UCSD-AML1 (cell line): Measurements from ENCODE around the gene MICU1.
"Not testable (repeated sequence)": the region's sequence is repeated elsewhere in the genome, so short reads cannot be mapped to it uniquely, and the experiment has no call there.

ENCODE experiments used
- DNase-seq: peaks from one replicate; lab custom pipeline; 2025; ENCODE audit not compliant: unreplicated experiment; lab: John Stamatoyannopoulos, UW

Gene MICU1

GRCh38 chr10:72353965-72354355 lies 271.9 kb downstream of the MICU1 start:
- DNase-seq, result peak; percentile 58

- DNase-seq, result no peak
These were observed 272.6 kb downstream of the MICU1 start for GRCh38 chr10:72353028-72353964.

DNA sequence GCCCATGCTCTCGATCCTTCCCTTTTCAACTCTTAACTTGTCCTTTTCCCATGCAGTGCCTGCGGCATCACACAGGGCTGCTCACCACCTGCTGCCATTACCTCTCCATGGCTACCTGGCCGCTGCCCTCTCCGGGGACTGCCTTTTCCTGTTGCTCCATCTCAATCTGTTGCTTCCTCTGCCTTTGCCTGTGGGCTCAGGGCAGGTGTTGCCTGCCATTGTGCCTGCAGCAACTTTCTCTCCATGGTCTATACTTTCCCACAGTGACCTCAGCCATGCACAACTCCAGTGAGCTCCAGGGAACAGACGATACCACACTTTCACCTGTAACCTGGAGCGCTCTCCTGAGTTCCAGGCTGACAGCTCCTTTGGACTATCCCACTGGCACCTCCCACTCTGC lies 274.4 kb downstream of the MICU1 start:
- no peak for DNase-seq

GRCh38 chr10:72349438-72349837 lies 276.4 kb downstream of the MICU1 start:
- no peak for DNase-seq

- DNase-seq, result no peak
These were observed 277.6 kb downstream of the MICU1 start for GRCh38 chr10:72348282-72348681.

DNA sequence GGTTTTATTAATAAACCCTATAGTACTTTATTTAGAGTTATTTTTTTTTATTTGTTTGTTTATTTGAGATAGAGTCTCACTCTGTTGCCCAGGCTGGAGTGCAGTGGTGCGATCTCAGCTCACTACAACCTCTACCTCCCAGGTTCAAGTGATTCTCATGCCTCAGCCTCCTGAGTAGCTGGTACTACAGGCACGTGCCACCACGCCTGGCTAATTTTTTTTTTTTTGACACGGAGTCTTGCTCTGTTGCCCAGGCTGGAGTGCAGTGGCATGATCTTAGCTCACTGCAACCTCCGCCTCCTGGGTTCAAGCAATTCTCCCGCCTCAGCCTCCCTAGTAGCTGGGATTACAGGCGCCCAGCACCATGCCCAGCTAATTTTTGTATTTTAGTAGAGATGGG lies 279.8 kb downstream of the MICU1 start:
- DNase-seq, result not testable (repeated sequence)

- DNase-seq, result peak; percentile 49
These were observed 280.9 kb downstream of the MICU1 start for GRCh38 chr10:72344932-72345331.

GRCh38 chr10:72342911-72343310 lies 283.0 kb downstream of the MICU1 start:
- DNase-seq, result no peak

DNA sequence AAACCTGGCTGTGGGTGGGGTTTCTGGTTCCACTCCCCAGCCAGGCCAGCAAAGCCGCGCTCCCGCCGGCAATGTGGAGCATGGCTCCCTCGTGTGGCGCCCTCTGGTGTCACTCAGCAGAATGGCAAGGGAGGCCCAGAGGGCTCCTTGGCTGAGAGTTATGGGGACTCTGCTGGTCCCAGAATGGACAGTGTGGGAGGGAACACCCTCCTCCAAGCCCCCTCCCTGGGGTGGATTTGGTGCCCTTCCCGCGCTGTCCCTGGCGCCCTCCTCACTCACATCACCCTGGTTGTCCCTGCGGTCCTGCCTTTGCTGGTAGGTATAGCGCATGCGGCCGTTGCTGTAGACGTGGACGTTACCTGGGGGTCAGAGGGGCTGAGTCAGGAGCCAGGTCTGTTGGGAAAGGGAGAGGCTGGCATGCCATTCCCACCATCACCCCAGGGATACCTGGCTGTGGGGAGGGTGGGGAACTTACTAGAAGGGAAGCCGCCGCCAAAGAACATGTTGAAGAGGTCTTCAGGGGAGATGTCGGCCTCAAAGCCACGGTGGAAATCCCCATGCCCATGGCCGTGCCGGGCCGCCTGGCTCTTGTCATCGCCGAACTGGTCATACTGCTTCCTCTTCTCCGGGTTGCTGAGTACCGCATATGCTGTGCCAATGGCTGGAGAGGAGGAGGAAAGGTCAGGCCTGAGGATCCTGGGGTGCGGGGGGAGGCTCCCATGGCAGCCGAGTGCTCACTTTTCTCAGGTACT lies 285.2 kb downstream of the MICU1 start:
- peak; percentile 49 for DNase-seq

- no peak for DNase-seq
These were observed 287.7 kb downstream of the MICU1 start for GRCh38 chr10:72338180-72338579.

DNA sequence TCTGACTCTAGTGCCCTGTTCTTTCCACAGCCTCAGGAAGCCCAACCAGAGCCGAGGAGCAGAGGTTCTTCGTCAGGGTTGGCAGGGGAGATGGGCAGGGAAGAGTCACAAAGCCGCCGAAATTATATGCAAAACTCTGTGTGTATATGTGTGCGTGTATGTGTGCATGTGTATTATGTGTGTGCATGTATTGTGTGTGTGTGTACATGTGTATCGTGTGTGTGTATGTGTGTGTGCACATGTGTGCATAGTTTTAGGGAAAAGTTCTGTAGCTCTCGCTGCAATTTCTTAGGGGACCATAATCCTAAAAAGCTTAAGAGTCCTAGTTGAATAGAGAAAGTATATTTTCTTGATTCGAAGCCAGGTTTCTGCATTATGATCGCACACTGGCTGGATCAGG lies 288.2 kb downstream of the MICU1 start:
- no peak for DNase-seq

GRCh38 chr10:72337039-72337629 lies 288.7 kb downstream of the MICU1 start:
- peak; percentile 67 for DNase-seq

DNA sequence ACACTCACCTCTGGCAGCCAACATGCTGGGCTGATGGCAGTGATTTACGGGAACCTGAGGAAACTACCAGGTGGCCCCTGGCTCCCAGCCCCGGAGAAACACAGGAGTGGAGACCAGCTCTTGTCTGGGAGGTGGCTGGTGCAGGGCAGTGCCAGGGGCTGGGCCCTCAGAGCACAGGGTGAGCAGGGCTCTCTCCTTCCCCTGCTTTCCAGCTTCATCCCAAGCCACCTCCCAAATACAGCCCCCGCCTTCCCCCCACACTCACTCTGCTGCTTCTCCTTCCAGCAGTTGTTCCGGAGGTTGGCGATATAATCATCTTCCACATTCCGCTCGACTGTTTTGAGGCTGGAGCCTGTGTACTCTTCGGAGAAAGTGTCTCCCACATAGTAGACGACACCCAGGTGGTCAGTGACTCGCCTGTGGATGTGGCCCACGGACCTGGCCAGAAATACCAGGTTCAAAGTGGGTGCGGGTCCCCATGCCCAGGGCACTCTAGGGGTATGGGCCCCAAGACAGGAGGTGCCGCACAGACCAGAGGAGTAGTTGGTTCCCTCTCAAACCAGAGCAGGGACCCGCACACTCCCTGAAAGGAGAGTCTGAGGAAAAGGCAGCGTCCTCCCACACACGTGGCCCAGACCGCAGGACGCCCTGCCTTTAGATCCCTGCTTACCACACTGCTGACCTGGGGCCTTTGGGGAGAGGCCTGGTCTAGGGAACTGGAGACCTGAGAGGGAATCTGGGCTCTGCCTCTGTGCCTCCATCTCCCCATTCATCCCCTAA lies 289.4 kb downstream of the MICU1 start:
- DNase-seq, result no peak

- DNase-seq, result peak; percentile 80
These were observed 290.3 kb downstream of the MICU1 start for GRCh38 chr10:72335394-72336258.

DNA sequence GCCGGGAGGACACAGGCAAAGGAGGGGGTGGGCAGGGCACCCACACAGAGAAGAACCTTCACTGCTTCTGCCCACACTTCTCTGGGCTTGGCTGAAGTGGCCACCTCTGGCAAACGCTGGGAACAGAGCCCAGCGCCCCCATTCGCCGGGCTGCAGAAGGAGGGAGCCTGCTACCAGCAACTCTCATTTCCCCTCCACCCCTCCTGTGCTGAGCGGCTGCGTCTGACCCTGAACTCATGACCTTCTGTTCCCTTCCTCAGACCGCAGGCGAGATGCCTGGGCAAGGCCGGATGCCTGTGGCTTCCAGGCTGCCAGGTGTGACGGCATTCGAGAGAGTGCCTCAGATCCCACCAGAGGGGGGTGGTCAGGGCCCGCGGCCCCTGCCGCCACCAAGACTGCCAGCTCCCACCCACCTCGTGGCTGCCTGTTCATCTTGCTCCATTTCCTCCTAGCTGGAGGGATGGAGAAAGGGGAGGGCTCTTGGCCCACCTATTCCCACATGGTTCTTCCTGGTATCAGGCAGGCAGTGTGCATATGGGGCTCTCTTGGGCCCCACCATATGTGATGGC lies 291.0 kb downstream of the MICU1 start:
- DNase-seq, result peak; percentile 92

GRCh38 chr10:72334196-72334824 lies 291.6 kb downstream of the MICU1 start:
- no peak for DNase-seq

GRCh38 chr10:72333112-72334015 lies 292.5 kb downstream of the MICU1 start:
- no peak for DNase-seq

DNA sequence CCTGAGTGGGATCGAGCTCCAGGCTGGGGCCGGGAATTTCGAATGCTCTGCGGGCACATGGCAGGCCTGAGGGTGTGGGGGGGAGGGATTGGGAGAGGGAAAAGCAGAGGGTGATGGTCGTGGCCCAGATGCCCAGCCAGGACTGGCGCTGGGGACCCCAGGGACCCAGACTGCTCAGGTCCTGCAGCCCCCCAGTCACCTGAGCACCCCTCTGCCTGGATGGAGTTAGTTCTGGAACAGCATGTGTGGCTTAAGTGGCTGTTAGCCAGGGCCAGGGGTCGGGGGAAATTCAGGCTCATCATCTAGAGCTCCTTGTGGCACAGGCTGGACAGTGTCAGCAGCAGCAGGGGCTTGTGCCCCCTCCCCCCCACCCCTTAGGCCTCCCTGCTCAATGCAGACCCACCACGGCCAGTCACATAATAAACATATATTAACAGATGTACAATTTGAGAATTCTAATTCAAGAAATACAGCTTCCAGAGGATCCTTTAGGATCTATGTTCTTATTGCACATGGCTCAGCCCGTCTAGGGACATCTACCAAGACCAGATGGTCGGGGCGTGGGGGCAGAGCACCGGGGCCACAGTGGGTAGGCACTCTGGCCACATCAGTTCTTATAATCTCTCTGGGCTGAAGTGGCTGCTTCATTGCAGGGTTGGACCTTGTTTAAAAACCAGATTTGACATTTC lies 293.3 kb downstream of the MICU1 start:
- peak; percentile 44 for DNase-seq
